HG02943 (cell line): ENCODE results near the gene XYLT1.

Experiments used
- ATAC-seq: cut with Tn5 transposase; IDR thresholded peaks from one replicate; pipeline ENCODE4 v1.9.1; 2021; ENCODE audit warnings: mild to moderate bottlenecking, low read depth, moderate library complexity; ENCODE audit not compliant: unreplicated experiment

Gene XYLT1

GRCh38 chr16:17461951-17462729, 8.6 kb downstream of the XYLT1 start:
- ATAC-seq = no peak

DNA sequence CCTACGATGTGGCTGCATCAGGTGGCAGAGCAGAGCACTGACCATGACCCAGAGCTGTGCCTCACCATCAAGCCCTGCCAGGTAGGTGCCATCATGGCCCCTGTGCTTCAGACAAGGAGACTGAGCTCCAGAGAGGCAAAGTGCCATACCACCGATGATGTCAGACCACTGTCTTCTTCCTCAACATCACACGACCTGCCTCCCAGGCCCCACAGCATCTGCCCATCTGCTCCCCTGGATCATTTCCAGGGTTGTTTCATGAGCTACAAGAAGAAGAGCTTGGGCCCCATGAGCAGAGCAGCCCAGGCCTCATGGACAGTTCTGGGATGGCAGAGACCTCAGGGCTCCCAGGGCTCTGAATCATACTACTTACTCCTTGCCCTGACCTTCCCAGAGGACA, 9.9 kb downstream of the XYLT1 start:
- no peak for ATAC-seq

DNA sequence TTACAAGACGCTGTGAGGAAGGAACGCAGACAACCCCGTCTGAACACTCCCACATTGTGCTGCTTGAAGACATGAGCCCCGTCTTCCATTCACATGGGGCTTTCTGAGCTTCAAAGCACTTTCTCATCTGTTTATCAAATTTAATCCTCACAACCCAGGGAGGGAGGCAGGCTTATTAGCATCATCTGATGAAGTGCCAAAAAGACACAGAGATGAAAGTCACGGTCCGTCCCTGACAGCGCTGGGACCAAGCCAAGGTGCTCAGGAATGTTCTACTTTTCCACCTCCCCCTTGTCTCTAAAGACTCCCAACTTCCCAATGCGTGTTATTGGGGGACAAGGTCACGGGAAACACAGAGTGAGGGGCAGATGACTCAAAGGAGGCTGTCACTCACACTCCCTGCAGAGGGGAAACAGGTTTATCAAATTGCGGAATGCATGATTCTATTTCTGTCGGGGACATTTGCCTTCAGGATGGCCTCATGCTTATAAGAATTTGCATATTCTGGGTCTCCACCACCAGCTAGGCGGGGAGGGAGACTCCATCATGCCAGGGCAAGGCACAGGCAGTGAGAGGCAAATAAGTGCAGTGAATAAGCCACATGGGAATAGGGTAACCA, 10.7 kb downstream of the XYLT1 start:
- no peak for ATAC-seq

DNA sequence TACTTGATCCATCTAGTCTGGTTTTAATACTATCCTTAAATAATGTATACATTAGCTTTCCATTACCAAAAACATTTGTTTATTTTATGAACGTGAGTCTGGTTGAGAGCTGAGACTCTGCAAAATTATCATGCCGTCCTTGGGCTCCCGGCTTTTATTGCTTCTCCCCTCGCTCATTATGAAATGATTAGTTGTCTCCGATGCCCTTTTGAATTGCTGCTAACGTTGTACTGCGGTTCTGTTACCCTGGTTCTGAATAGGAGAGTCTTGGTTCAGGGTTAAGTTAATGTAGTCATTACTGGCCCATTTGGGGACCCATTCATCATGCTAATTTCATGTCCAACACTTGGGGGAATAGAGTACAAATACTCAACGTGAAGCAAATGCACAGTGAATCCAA, 12.8 kb downstream of the XYLT1 start:
- ATAC-seq = no peak

DNA sequence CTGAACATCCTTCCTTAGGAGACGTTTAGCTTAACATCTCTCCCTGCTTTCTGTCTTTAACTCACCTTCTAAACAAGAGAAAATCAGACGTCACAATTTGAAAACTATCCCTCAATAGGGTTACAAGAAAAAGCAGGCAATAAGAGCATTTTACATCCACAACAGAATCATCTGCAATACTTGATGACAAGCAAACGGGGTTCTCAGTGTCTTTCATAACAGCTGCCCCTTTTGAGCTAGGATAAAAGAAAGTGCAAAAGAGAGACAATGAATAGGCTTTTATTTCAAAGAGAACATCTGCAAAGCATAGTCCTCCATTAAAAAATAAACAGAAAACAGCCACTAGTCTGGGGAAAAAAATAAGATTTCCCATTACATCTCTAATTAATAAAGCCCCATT, 13.2 kb downstream of the XYLT1 start:
- ATAC-seq = no peak

- ATAC-seq = no peak
Observed at GRCh38 chr16:17454162-17454730, 16.5 kb downstream of the XYLT1 start.

DNA sequence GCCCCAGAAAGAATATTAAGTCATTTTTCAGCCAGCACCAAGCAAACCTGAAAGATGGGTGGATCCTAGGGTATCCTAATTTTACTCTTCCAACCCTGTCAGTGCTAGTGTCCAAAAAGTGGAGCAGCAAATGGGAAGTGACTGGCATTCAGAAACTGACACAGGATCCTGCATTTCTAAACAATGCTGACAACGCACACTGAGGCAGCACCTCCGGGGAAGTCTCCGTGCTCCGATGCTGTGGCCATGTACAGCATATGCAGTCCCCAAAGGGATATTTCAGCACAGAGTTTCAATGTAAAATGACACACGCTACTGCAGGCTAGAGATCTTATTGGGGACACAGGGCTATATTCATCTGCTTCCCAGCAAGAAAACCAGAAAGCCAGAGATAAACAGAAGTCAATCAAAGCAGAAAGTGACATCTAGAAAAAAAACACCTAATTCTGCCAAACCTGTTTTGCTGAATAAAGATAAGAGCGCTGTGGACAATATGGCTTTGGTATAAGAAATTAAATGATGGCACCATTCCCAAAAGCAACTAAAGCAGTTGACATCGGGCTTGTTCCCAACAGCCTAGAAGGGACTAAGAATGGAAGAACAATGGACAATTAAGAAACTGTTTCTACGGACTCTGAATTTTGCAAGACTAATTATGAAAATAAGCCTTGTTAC, 17.3 kb downstream of the XYLT1 start:
- ATAC-seq = no peak

DNA sequence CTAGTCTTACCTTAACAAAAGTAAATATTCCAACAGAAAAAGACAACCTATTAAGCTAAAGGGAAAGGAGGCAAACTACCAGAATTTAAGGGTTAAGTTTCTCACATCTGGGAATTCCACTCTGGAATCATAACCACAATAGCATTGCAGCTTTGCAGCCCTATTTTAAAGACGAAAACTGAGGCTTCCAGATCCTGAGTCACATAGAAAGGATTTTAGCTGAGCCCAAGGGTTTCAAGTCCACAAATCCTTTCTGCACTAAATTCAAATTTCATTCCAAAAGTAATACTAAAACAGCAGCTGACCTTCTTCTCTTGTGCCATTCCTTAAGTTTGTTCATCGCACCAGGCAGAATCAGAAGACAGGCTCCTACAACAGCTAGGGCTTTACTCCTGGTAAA, 17.8 kb downstream of the XYLT1 start:
- ATAC-seq = no peak

DNA sequence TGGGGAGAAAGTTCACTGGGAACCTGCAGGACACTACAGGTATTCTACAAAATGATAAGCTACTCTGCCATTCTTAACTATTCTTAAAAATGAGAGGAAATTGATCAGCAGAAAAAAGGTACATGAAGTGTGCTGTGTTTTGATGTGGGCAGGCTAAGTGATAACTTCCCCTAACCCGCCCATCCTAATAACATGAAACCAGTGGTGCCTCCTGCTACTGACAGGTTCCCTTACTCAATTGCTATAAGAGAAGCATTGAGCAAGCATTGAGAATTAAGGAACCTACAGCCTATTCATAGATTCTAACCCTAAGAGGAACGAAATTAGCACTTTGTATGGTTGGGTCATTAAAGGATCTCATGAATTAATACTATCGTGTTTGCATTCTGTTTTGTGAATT, 18.9 kb downstream of the XYLT1 start:
- no peak for ATAC-seq

DNA sequence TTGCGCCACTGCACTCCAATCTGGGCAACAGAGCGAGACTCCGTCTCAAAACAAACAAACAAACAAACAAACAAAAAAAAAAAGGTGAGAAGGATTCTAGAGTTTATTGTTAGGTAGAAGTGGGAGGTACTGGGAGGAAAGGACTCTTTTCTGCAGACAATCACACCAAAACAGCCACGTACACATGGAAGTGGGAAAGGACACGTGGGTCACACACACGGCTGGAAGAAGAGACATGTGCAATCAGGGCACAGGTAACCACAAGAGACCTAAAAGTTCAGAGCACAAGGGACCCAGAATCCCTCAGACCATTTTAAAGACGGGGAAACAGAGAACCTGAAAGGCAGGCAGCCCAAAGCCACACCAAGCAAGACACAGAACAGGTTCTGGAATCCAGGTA, 20.5 kb downstream of the XYLT1 start:
- ATAC-seq = no peak

- ATAC-seq = no peak
Observed at GRCh38 chr16:17448640-17449638, 21.8 kb downstream of the XYLT1 start.

DNA sequence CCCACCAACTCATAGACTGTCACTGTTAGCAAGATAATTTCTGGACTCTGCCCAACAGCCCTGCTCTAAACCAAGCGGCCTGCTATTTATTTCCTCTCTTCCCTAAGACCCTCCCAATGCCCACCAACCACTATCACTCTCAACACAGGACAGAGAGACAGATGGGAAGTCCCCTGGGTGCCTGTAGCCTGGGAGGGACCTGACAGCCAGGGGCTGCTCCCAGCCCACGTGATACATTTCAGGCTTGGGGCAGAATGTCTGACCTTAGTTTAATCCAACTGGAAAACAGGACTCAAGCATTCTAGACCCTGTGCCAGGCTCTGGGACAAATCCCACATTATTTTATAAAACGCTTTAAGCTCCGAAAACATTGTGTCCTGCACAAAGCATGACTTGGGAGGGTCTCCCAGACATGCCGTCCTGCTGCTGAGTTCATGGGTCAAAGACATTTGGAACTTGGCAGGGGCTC, 23.6 kb downstream of the XYLT1 start:
- ATAC-seq = no peak

GRCh38 chr16:17446661-17447060, 24.1 kb downstream of the XYLT1 start:
- no peak for ATAC-seq

DNA sequence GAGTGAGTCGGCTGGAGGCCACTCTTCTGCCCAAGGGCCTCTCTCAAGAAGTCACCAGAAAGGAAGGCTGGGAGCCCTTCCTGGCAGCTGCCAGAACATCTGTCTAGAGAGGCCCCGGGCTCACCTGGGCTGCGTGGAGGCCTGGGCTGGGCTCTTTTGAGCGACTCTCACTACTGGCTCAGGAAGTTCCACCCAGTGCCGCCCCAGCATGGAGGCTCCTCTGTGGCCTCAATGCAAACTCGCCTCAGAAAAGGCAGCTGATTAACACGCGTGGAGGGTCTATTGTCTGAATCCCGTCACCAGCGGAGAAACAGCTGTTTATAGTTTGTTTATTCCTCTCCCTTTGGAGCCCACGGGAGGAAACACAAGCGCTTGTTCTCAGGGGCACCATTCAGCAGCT, 25.3 kb downstream of the XYLT1 start:
- ATAC-seq = no peak

DNA sequence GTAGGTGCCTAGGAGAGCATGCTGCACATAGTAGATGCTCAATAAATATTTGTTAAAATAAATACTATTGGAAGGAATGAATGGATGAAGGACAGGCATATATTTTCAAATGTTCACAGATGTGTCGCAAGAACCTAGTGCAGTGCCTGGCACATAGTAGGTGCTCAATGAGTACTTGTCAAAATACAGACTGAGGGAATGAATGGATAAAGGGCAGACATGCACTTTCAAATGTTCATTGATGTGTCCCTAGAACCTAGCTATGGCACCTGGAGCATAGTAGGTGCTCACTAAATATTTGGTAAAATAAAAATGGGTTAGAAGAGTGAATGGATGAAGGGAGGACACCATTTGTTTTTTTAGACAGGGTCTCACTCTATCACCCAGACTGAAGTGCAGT, 26.1 kb downstream of the XYLT1 start:
- no peak for ATAC-seq

- no peak for ATAC-seq
Observed at GRCh38 chr16:17440131-17440530, 30.6 kb downstream of the XYLT1 start.

GRCh38 chr16:17439580-17439979, 31.2 kb downstream of the XYLT1 start:
- ATAC-seq = no peak

DNA sequence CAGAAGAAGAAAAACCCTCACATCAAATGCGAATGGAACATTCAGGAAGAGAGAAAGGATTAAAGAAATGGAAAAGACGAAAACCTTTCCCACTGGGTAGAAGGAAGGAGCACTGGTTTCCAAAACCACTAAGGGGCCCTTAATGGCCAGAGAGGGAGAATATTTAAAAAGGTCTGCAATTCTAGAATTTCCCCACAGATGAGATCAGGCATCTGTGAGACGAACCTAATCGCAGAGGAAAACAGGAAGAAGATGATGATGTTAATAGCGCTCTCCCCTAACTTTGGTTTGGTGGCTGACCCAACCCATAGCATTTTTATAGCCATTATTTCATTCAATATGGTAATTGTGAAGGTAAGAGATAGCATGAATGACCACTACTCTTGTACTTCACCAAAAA, 32.8 kb downstream of the XYLT1 start:
- no peak for ATAC-seq

DNA sequence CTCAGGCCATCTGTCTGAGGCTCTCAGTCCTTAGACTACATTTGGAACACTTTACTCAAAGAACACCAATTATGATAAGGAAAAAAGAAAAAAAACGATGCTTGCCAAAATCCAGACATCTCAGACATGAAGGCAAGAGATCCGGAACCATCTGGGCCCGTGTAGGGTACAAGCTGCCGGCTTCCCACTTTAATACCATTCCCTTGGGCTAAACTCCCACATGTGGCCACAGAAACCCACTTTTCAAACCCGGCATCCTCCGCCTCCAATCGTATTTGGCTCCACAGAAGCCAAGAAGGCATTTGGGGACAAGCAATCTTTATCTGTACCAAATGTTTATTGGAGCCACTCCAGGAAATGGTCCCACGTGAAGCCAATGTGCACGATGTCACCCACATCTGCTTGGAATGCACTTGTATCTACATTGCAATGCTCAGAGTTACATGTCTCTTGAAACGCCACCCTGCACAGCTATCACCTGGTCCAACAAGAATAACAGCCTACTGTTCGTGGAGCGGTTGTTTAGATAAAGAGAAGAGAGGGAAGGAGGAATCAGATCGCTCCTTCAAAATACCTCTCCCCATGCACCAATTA, 33.5 kb downstream of the XYLT1 start:
- ATAC-seq = no peak

DNA sequence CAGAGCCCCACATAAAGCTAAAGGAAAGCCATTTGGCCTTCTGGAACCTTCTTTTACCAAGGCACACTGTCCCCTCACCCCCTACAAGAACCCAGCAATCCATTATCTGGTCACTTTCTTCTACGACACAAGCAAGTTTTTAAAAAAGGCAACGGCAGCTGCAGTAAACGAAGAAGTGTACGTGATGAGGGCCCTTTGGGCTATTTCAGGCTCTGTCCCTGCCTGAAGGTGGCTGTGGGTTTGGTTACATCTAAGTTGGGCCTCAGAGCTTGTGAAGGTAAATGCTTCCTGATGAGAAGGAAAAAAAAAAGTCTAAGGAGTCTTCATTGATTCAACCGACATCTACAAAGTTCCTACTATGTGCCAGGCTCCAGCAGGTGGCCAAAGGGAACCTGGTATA, 35.4 kb downstream of the XYLT1 start:
- no peak for ATAC-seq
